Measurements from ENCODE around the gene PAK2. TPM values are rescaled to one million over a fixed set of nuclear protein-coding genes. Genes with fewer than 3 reads are reported as not detected.
A peak's percentile ranks its signal among the peaks of the same experiment; 100 is the strongest.

Gene PAK2
- total and polyA plus RNA-seq, 2 of the 4 experiments (the other 2 are of a cell fraction): 31.8 to 36.0 TPM

DNA sequence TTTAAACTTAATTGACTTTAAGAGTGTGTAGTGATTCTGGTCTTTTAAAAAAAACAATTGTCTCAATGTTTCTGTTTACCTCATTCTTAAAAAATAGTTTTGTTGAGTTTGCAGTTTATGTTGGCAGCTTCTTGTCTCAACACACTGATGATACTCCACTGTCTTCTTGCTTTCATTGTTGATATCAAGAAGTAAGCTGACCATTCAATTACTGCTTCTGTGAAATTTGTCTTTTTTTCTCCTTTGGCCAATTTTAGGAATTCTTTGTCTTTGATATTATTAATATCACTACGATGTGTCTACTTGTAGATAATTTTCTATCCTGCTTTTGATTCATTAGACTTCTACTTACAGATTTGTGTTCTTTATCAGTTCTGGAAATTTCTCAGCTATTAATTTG, 31.4 kb downstream of the PAK2 start:
- Histone ChIP-seq H3K9me1 (ENCODE audit: insufficient read depth, low read length) (peaks cover 2% of the 10 kb centered on the region; the same call in 1 of the 2 replicates), H3K56ac (ENCODE audit: extremely low read depth, insufficient read depth, low read length) (no peak overlapping the region), H3K27me3 (ENCODE audit: control insufficient read depth, insufficient read depth, low read length) (no peaks in the 10 kb centered on the region), H3K79me1 (ENCODE audit: low read depth in 1 of 2, low read length in 2 of 2) (peaks cover 38 to 71% of the 10 kb centered on the region in 2 experiments), H2AK5ac (ENCODE audit: low read depth, low read length) (no peak overlapping the region), H3K4ac (ENCODE audit: low read depth, low read length) (no peak overlapping the region), H3K23ac (ENCODE audit: low read depth, low read length) (no peak overlapping the region), H3K9ac (ENCODE audit: low read depth, low read length) (no peak overlapping the region), H2BK120ac (ENCODE audit: low read depth, low read length) (no peak overlapping the region), H3K4me3 (ENCODE audit: insufficient read depth, low read depth, low read length) (no peak overlapping the region), H3K36me3 (ENCODE audit: control insufficient read depth, insufficient read depth, low read length) (0 out of 2 replicates have a peak, but pooled peaks cover 5% of the 10 kb centered on the region), H4K20me1 (ENCODE audit: insufficient read depth, low read length) (peaks cover 62% of the 10 kb centered on the region), H4K8ac (ENCODE audit: low read depth in 2 of 2, low read length in 2 of 2) (no peak overlapping the region), H2BK20ac (ENCODE audit: low read depth, low read length) (no peak overlapping the region), H3K4me1 (ENCODE audit: control insufficient read depth, insufficient read depth, low read length) (peaks cover 5% of the 10 kb centered on the region; the same call in 1 of the 2 replicates), H2AK9ac (replicated peaks; ENCODE audit: low read depth, low read length, poor library complexity) (no peak overlapping the region), H2AFZ (replicated peaks; ENCODE audit: low read length, poor library complexity) (no peak overlapping the region), H4K91ac (ENCODE audit: insufficient read depth, low read depth, low read length) (no peak overlapping the region), H3K27ac (ENCODE audit: insufficient read depth, low read length) (no peak overlapping the region), H3K14ac (replicated peaks; ENCODE audit: low read depth, low read length) (no peak overlapping the region), H3K4me2 (ENCODE audit: low read depth, low read length) (no peak overlapping the region), H4K5ac (ENCODE audit: low read depth, low read length) (no peak overlapping the region), H2BK5ac (ENCODE audit: low read depth, low read length, poor library complexity, severe bottlenecking) (no peak overlapping the region), H2BK15ac (ENCODE audit: low read depth, low read length) (no peak overlapping the region), H3K18ac (ENCODE audit: low read depth, low read length) (no peak overlapping the region), H3K9me3 (ENCODE audit: control insufficient read depth, insufficient read depth, low read length) (no peaks in the 10 kb centered on the region)
- POLR2A ChIA-PET (ENCODE audit: unreplicated experiment): no interaction called here
- no TSS peak for BruUV-seq (replicated peaks)
- no CpG with 5 or more reads among the region's 1 CpG for WGBS, 2 experiments (ENCODE audit: extremely low coverage in 2 of 2, insufficient read length in 1 of 2)
- DNase-seq (no peak), ATAC-seq (ENCODE audit: low read depth) (no peak)
- in situ Hi-C loops (cut with MboI; ENCODE audit: low sequenced_read_pairs): no loop called here
- intact Hi-C loops (cut with micrococcal nuclease): no loop called here
- CTCF ChIA-PET: no interaction called here
- TF ChIP-seq MAFK (IDR thresholded peaks at IDR 0.05; ENCODE audit: low read depth, low read length) (0 out of 2 replicates have a peak, but pooled peaks have one; percentile 11), MAZ (IDR thresholded peaks at IDR 0.05; ENCODE audit: borderline replicate concordance, low read depth, low read length) (no peak), CHD1 (IDR thresholded peaks at IDR 0.05; ENCODE audit: low read depth, low read length) (no peak), RAD21 (IDR thresholded peaks at IDR 0.05; ENCODE audit: low read length) (no peak)
- dilution Hi-C loops (cut with HindIII; ENCODE audit: low sequenced_read_pairs, unreplicated experiment): no loop called here
